Stimulated activated naive CD8-positive, alpha-beta T cell treated with anti-CD3 and anti-CD28 coated beads, Interleukin-15, amount 100 ng/mL, for 72 hours (primary cell): ENCODE results near the gene FAM131C.
"Not testable (repeated sequence)": the region's sequence is repeated elsewhere in the genome, so short reads cannot be mapped to it uniquely, and the experiment has no call there.

Experiments used
- ATAC-seq: fragments of 150-1000 bp; cut with Tn5 transposase; 2 replicates; pipeline ENCODE4 v1.10.0; 2021; ENCODE audit warnings: mild to moderate bottlenecking, moderate library complexity
- DNase-seq, 2 donors: peaks; one replicate each; pipeline ENCODE4 v3.0.0; 2021 to 2022
- H3K27ac Mint-ChIP-seq, 2 donors: one replicate each; pipeline ENCODE4 v1.8.0; 2022; ENCODE audit warnings: mild to moderate bottlenecking in 2 of 2, mixed read lengths in 2 of 2, moderate library complexity in 2 of 2
- H3K27me3 Mint-ChIP-seq: one replicate; pipeline ENCODE4 v1.8.0; 2022; ENCODE audit warnings: mixed read lengths
- H3K4me1 Mint-ChIP-seq: one replicate; pipeline ENCODE4 v1.8.0; 2022; ENCODE audit warnings: mild to moderate bottlenecking, mixed read lengths
- H3K4me3 Mint-ChIP-seq, 2 donors: one replicate each; pipeline ENCODE4 v1.8.0; 2022; ENCODE audit warnings: mild to moderate bottlenecking in 2 of 2, mixed read lengths in 2 of 2, moderate library complexity in 1 of 2
- H3K9me3 Mint-ChIP-seq, 2 donors: one replicate each; pipeline ENCODE4 v1.8.0; 2022; ENCODE audit warnings: mixed read lengths in 2 of 2

Gene FAM131C

DNA sequence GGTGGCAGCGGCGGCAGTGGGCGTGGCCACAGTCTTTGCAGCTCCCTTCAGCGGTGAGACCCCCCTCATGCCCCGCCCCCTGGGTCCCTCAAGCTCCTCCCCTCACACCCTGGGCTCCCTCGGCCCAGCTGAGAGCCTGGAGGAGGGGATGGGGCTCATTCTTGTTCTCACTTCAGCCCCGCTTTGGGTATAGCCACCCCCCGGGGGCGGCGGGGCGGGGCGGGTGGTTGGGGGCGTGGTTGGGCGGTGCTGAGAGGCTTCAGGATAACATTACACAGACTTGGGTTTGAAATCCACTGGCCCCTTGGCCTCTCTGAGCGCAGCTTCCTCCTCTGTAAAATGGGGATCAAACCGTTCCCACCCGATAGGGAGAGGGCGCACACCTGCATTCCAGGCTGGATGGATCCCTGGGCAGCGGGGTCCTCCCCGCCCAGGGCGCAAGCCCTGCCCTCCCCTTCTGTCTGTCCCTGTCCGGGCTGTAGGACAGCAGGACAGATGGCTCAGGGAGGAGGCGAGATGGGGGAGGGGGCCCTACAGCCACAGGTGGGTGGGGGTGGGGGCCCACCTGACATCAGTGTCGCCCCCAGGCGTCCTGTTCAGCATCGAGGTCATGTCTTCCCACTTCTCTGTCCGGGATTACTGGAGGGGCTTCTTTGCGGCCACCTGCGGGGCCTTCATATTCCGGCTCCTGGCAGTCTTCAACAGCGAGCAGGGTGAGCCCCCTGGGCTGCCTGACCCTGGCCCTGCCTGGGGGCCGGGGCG, 46.5 kb downstream of the FAM131C start:
- DNase-seq (no peak), ATAC-seq (peak; percentile 26)
- no peaks in the 10 kb centered on the region for H3K9me3 Mint-ChIP-seq
- H3K27me3 Mint-ChIP-seq = peaks cover 40% of the 10 kb centered on the region
- no peak overlapping the region for H3K27ac Mint-ChIP-seq
- peaks cover 21% of the 10 kb centered on the region for H3K4me1 Mint-ChIP-seq
- peak overlapping the region; percentile 12 to 68 for H3K4me3 Mint-ChIP-seq

DNA sequence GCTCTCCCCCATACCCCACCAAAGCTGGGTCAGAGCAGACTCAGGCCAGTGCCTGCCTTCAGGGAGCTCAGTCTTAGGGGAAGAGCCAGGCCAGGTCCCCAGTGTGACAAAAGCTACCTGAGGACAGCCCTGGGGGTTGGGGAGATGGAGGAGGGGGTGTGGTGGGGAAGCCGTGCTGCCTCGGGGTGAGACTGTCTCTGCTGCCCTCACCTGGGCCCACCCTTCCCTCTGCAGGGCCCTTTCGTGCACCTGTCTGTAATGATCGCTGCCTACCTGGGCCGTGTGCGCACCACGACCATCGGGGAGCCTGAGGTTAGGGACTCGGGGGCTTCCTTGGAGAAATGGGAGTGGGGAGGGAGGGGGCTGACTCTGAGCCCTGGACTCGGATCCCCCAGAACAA, 47.1 kb downstream of the FAM131C start:
- H3K4me3 Mint-ChIP-seq, ATAC-seq, H3K27ac Mint-ChIP-seq: not testable (repeated sequence)

DNA sequence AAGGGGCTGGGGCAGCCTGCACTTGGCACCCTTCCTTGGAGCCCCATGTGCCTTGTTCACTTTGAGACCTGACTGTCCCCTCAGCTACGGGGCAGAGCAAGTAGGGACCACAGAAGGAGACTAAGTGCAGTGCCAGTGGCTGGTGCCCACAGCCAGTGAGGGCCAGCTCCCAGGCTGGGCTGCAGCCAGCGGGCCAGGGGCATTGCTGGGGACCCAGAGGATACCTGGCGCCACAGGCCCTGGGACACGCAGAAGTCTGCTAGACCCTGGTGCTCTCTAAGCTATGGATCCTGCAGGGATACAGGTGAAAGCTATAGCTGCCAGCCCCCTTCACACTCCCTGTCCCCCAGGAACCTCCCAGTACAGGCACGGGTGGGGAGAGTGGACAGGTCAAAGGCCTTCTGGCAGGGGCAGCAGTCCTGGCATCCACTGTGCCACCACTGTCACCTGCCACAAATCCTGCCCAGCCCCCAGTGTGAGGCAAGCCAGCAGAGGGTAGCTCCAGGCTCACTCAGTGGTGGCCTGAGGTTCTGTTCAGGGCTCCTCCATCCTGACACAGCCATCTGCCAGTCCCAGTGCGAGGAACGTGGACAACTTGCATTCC, 50.3 kb downstream of the FAM131C start:
- H3K4me3 Mint-ChIP-seq = no peak overlapping the region

More for the DNA sequence above, 47.1 kb downstream of the FAM131C start:
- peaks cover 21% of the 10 kb centered on the region for H3K4me1 Mint-ChIP-seq
- H3K27me3 Mint-ChIP-seq = peaks cover 46% of the 10 kb centered on the region
- H3K9me3 Mint-ChIP-seq, DNase-seq: not testable (repeated sequence)

DNA sequence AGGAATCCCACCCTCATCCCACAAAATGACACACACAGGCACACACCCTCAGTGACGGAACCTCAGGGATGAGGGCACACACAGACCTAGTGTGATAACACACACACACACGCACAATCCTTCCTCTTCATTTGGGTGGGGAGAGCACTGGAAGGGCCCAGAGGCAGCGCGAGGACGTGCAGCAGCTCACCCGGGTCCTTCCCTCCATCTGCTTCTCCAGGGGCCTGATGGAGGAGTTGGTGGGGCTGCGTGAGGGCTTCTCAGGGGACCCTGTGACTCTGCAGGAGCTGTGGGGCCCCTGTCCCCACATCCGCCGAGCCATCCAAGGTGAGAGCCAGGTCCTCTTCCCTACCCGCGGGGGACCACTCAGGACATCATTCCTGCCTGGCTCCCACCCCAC, 51.1 kb downstream of the FAM131C start:
- Mint-ChIP-seq H3K4me3 (no peak overlapping the region), H3K9me3 (no peaks in the 10 kb centered on the region), H3K27me3 (peaks cover 14% of the 10 kb centered on the region), H3K27ac (no peak overlapping the region), H3K4me1 (peaks cover 8% of the 10 kb centered on the region)
- no peak for DNase-seq
- no peak for ATAC-seq

More for the DNA sequence above, 50.3 kb downstream of the FAM131C start:
- no peak for ATAC-seq
- H3K27me3 Mint-ChIP-seq = peaks cover 22% of the 10 kb centered on the region
- H3K9me3 Mint-ChIP-seq = no peaks in the 10 kb centered on the region
- no peak for DNase-seq
- H3K27ac Mint-ChIP-seq = no peak overlapping the region
- H3K4me1 Mint-ChIP-seq = peaks cover 14% of the 10 kb centered on the region

DNA sequence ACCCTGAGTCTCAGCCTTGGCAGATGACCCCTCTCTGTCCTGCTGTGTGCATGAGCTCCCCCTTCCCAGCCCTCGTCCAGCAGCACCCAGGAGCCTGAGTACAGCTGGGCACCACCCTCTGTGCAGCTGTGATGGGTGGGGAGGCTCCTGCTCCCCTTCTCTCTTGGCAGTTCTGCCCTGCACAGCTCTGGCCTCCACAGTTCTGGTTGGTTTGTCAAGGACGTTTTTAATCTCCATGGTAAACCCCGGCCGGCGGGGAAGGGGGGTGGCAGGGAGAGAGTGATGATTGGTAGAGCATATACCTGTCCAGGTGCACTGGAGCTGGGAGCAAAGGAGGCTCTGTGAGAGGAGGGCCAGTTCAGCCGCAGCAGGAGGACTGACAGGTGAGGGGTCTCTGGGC, 51.8 kb downstream of the FAM131C start, which contains the start of gene CLCNKA:
CLCNKA (plus strand) TSS at position 356 of the 400 bp plus-strand sequence. CDS start 584 bp downstream, outside the sequence.
- Mint-ChIP-seq H3K4me1 (peaks cover under 1% of the 10 kb centered on the region), H3K9me3 (no peaks in the 10 kb centered on the region), H3K27ac (peak within 1 kb of the TSS; percentile 28 to 42), H3K27me3 (peaks cover 8% of the 10 kb centered on the region), H3K4me3 (no peak within 1 kb of the TSS)
- ATAC-seq (no peak), DNase-seq (no peak)

DNA sequence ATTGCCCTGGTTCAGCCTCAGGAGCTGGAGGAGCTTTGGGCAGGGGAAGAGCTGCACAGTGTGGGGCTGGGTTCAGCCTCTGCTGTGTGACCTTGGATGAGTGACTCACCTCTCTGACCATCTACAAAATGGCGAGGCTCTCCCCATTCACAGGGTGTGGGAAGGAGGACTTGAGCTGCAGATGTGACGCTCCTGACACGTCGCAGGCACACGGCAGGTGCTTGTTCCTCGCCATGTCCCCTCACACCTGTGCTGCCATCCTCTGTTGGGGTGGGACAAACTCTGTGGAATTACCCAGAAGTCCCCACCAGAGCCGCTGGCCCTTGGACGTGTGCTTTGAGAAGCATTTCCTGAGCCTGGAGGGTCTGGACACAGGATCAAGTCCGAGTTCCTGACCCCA, 52.6 kb downstream of the FAM131C start:
- not testable (repeated sequence) for DNase-seq, H3K4me3 Mint-ChIP-seq, H3K4me1 Mint-ChIP-seq, H3K9me3 Mint-ChIP-seq, ATAC-seq, H3K27ac Mint-ChIP-seq, H3K27me3 Mint-ChIP-seq

DNA sequence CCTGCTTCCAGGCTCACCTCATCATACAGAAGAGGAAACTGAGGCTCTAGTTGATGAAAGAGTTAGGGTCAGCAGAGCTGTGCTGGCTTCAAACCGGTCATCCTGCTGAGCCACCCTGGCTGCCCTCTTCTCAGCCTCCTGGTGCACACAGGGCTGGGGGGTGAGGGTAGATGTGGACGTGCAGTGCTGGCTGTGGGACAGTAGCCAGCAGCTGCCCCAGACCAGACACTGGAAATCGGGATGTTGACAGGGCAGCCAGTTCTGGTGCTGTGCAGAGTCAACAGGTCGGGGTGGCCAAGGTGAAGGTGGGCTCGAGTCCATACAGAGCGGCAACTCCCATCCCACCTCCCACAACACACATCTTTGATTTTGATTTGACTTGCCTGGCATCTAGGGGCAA, 53.1 kb downstream of the FAM131C start:
- Mint-ChIP-seq H3K4me3 (no peak overlapping the region), H3K27ac (no peak overlapping the region), H3K4me1 (peaks cover 8% of the 10 kb centered on the region), H3K27me3 (peaks cover 8% of the 10 kb centered on the region), H3K9me3 (no peaks in the 10 kb centered on the region)
- ATAC-seq (no peak), DNase-seq (no peak)

DNA sequence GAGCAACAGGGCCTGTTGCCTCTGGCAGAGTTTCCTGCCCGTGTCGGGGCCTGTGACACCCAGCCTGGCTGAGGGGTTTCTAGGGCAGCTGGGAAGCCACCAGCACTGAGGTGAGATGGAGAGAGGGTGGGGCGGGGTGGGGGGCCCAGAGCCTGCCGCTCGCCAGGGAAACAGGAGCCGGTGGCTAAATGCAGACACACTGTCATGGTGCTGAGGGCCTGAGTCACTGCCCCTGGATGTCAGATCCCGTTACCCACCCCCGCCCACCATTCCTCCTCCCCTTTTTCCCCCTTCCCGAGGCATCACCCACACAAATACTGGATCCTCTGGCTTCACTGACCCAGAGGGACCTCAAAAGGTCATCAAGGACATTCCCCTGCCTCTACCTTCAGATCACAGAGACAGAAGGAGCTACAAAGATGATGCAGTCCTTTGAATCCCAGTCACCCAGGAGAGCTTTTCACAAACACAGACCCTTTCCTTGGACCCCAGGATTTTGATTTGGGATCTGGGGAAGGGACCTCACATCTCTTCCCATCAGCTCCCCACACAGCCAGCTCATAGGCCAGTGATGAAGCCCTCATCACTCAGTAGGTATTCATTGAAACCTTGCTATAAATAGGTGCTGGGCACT, 53.7 kb downstream of the FAM131C start:
- Mint-ChIP-seq H3K9me3 (no peaks in the 10 kb centered on the region), H3K4me1 (peaks cover 8% of the 10 kb centered on the region), H3K27me3 (peaks cover 8% of the 10 kb centered on the region), H3K27ac (no peak overlapping the region), H3K4me3 (no peak overlapping the region)
- no peak for DNase-seq
- no peak for ATAC-seq

DNA sequence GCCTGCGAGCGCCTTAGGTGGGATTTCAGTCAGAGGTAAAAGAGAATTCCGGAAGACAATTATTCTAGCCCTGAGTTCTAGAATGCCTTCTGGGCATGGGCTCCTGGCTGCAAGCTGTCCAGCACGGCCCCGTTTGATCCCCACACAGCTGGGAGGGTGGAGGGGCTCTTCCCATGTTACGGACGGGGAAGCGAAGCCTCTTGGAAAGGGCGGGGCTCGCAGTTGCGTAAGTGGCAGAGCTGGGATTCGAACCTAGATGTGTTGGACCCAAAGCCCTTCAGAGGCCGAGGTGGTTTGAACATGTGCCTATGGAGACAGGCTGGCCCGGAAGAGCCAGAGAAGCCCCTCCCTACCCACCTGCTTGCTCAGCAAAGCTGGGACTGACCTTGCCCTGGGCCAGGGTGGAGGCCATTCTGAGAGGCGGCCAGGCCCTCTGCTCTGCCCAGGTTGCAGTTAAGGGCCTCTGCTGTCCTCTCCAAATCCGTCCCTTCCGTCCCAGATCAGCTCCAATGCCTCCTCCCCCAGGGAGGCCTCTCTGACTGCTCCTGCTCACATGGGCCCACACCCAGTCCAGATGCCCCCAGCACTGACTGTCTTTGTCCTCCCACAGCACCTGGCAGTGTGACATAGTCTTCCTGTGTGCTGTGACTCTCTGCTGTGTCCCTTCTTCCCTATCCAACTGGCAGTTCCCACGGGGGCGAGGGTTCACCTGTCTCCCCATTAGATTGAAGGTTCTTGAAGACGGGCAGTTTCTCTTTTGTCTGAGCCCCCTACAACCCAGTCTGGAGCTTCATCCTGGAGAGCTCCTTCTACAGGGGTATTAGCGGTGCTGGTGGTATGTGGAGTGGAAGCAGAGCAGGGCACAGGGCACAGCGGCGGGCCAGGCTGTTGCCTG, 54.5 kb downstream of the FAM131C start:
- no peaks in the 10 kb centered on the region for H3K9me3 Mint-ChIP-seq
- DNase-seq = no peak
- H3K27me3 Mint-ChIP-seq = peaks cover 12% of the 10 kb centered on the region
- no peak overlapping the region for H3K27ac Mint-ChIP-seq
- peaks cover 13% of the 10 kb centered on the region for H3K4me1 Mint-ChIP-seq
- H3K4me3 Mint-ChIP-seq = no peak overlapping the region
- ATAC-seq = no peak

DNA sequence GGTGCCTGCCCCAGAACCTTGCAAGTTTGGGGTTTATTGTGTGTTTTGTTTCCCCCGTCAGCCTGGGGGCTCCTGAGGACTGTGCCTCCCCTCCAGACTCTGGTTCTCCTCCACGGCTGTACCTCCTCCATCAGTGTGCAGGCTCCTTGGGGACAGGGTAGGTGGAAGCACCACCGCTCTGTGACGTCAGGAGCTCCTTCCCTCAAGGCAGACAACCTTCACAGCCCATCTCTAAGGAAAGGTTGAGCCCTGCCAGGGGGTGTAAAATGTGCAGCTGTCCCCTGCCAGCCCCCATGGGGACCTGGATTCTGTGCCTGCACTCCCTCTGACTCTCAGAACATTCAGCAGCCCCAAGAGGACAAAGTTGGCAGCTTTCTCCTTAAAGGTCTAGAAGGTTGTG, 55.1 kb downstream of the FAM131C start:
- DNase-seq = no peak
- Mint-ChIP-seq H3K4me1 (peaks cover 20% of the 10 kb centered on the region), H3K9me3 (no peaks in the 10 kb centered on the region), H3K27ac (peak overlapping the region in 1 of 2 donors; percentile 89), H3K27me3 (peaks cover 19% of the 10 kb centered on the region), H3K4me3 (no peak overlapping the region)
- ATAC-seq = no peak

DNA sequence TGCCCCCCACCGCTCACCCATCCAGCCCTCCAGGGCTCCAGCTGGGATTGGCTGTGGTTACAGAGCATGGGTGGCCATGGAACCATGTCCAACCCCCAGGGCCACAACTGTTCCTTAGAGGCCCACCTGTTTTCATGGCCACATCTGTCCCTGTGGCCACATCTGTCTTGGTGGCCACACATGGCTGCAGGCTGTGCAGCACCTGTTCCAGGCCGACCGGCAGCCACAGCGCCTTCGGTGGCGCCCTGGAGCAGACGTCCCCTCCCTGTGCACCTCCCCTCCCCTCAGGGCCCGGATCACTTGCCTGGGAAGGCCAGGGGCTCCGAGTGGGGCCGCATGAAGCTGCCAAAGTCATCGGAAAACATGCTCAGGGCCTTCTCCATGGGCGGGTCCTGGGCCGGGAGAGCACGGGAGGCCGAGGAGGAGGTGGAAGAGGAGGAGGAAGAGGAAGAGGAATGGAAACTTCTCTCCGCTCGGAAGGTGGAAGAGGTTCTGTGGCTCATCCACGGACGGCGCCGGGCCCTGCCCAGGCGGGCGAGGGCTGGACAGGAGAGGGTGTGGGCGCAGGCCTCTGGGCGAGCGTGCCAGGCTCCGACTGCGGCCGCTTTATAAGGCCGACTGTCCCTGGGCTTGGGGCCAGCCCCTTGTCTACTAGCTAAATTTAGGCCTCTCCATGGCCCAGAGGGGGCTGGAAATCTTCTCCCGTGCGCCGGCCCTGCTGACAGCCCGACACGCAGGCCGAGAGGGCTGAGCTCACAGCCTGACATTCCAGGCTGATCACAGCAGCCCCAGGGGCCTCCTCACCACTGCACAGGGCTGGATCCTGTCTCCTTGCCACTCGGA, 55.8 kb downstream of the FAM131C start, which contains the start of gene HSPB7:
HSPB7 (minus strand) TSS at position 583 of the 843 bp plus-strand sequence; CDS start at position 503, 80 bp downstream.
- peak within 1 kb of the TSS in 1 of 2 donors; percentile 89 for H3K27ac Mint-ChIP-seq
- no peak for DNase-seq
- no peak for ATAC-seq
- H3K9me3 Mint-ChIP-seq = no peaks in the 10 kb centered on the region
- peaks cover 21% of the 10 kb centered on the region for H3K4me1 Mint-ChIP-seq
- H3K27me3 Mint-ChIP-seq = peaks cover 20% of the 10 kb centered on the region
- H3K4me3 Mint-ChIP-seq = no peak within 1 kb of the TSS

DNA sequence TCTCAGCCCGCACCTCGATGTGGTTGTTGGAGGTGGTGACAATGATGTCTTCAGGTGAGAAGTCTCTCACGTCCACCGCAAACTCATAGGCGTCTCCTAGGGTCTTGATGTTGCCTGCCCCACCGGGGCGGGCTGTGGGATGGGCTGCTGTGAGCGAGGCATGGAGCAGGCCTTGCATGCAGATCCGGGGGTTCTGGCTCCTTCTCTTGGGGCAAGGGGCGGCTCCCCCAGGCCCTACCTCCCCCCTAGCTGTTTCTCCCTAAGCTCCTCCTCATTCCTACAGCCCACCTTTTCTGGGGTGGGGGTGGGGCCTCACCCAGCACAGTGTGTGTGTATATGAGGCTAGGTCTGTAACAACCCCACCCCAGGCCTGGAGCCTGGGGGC, 56.4 kb downstream of the FAM131C start:
- DNase-seq (no peak), ATAC-seq (no peak)
- Mint-ChIP-seq H3K4me3 (no peak overlapping the region), H3K9me3 (no peaks in the 10 kb centered on the region), H3K4me1 (peaks cover 27% of the 10 kb centered on the region), H3K27ac (no peak overlapping the region), H3K27me3 (peaks cover 26% of the 10 kb centered on the region)

DNA sequence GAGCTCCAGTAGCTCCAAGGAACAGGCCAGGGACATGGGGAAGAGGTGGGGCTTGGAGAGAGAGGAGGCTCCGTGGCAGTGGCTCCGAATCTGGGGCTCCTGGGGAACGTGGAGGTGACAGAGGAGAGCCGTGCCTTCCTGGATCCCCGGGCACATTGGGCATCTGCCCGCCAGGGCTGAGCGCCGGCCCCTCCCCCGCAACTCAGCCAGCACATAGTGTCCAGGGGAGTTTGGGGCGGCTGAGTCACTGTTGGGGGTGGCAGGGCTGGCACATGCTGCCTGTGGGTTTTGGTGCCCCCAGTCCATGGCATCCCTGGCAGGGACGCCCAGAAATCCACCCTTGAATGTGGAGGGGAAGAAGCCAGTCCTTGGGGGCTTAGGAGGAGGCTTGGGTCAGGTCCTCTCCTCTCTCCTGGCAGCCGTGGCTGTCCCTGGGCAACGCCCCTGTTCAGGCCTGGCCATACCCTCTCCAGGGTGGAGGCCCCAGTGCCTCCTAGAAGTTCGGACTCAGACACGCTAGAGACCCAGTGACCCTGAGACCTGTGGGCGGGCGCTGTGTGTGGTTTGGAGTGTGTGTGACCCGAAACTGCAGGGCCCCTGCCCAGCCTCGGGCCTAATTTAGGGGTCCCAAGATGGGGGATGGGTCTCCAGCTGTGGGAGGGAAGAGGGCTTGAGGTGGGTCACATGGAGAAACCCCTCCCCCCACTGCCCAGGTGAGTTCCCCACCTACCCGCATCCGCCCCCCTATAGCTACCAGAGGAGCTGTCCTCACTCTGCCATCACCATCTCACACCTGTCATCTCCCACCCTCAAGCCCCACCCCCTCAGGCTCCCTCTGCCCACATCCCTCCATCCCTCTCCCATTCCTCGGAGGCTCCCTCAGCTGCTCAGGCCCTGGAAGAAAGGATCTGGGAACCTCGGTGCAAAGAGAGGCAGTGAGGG, 57.2 kb downstream of the FAM131C start:
- H3K27ac Mint-ChIP-seq = no peak overlapping the region
- H3K9me3 Mint-ChIP-seq = no peaks in the 10 kb centered on the region
- peaks cover 29% of the 10 kb centered on the region for H3K4me1 Mint-ChIP-seq
- ATAC-seq (no peak), DNase-seq (no peak)
- no peak overlapping the region for H3K4me3 Mint-ChIP-seq
- H3K27me3 Mint-ChIP-seq = peaks cover 19% of the 10 kb centered on the region

DNA sequence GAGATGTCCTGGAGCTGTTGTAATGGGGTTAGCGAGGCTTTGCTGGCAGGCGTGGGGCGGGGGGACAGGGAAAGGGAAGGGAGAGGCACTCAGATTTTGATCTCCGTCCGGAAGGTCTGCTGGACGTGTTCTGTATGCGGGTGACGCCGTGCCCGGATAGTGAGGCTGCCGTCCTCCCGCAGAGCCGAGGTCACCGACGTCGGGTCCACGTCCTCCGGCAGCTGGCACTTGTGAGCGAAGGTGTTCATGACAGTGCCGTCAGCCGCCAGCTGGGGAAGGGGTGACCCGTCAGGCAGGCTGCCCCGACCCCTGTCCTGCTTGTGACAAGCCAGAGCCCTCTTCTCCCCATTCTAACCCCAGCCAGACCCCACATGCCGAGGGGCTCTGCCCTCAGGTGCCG, 58.0 kb downstream of the FAM131C start:
- Mint-ChIP-seq H3K27ac (no peak overlapping the region), H3K4me1 (peaks cover 29% of the 10 kb centered on the region), H3K4me3 (no peak overlapping the region), H3K9me3 (no peaks in the 10 kb centered on the region), H3K27me3 (peaks cover 19% of the 10 kb centered on the region)
- DNase-seq = no peak
- ATAC-seq = no peak
